Measurements from ENCODE around the gene GPX4.
"Not testable (repeated sequence)": the region's sequence is repeated elsewhere in the genome, so short reads cannot be mapped to it uniquely, and the experiment has no call there.

Gene GPX4

GRCh38 chr19:1116726-1117581, 13.2 kb downstream of the GPX4 start:
- H3K4me3 ChIP-seq (ENCODE audit: low read length), result no peak overlapping the region
- TF ChIP-seq ZNF274 (IDR thresholded peaks at IDR 0.05; ENCODE audit: low read depth, low read length), result no peak

GRCh38 chr19:1117654-1118053, 13.9 kb downstream of the GPX4 start:
- no peak overlapping the region for H3K4me3 ChIP-seq (ENCODE audit: low read length)
- no peak for TF ChIP-seq ZNF274 (IDR thresholded peaks at IDR 0.05; ENCODE audit: low read depth, low read length)

- TF ChIP-seq ZNF274 (IDR thresholded peaks at IDR 0.05; ENCODE audit: low read depth, low read length), result no peak
- H3K4me3 ChIP-seq (ENCODE audit: low read length), result no peak overlapping the region
These were observed 15.2 kb downstream of the GPX4 start for GRCh38 chr19:1118999-1119398.

DNA sequence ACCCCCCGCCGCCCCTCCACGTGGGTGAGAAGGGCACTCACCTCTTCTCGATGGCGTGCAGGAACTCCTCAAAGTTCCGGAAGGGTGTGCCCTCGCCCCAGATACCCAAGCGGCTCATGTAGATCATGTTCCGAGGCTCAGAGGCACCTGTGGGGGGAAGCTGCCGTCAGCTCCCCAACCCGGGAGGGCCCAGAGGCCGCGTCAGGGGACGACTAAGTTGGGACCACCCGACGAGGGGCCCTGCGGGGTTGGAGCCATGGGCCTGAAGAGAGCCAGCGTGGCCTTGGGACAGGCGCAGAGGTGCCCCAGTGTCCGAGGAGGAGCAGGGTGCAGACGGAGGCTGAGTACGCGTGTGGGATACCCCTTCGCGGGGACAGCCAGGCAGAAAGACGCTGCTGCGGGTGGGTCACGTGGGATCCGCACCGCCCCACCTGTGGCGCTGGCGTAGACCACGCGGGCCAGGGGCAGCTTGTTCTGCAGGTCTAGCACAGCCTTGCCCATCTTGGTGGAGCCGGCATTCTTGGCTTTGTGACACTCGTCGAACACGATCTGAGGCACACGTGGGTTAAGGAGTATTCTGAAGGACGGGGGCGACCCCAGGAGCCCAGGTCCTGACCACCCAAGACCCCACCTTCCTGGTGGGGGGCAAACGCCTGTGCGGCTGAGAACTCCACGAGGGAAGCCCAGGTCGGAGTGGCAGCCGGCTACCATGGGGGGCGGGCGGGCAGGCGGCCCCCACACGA, 15.9 kb downstream of the GPX4 start:
- TF ChIP-seq ZNF274 (IDR thresholded peaks at IDR 0.05; ENCODE audit: low read depth, low read length), result no peak
- H3K4me3 ChIP-seq (ENCODE audit: low read length), result no peak overlapping the region

DNA sequence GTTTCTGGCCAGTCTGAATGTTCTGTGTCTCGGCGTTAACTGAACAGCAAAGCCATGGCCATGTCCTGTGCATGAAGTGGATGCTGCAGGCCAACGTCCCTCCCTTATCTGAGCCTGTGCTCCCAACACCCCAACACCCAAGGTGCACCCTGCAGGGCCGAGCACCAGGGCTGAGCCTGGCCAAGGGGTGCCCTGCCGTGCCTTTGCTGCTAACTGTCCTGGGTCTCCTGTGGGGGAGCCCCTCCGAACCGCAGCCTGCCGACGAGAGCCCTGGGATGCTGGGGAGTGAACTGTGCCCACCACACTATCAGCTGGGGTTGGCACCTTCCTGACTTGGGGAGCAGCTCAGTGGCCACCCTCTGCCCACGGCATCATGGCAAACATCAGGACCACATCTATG, 17.6 kb downstream of the GPX4 start:
- no peak for TF ChIP-seq ZNF274 (IDR thresholded peaks at IDR 0.05; ENCODE audit: low read depth, low read length)

GRCh38 chr19:1122021-1122971, 18.5 kb downstream of the GPX4 start:
- H3K4me3 ChIP-seq (ENCODE audit: low read length), result no peak overlapping the region
- TF ChIP-seq ZNF274 (IDR thresholded peaks at IDR 0.05; ENCODE audit: low read depth, low read length), result no peak

More for the DNA sequence above, 17.6 kb downstream of the GPX4 start:
- no peak overlapping the region for H3K4me3 ChIP-seq (ENCODE audit: low read length)

DNA sequence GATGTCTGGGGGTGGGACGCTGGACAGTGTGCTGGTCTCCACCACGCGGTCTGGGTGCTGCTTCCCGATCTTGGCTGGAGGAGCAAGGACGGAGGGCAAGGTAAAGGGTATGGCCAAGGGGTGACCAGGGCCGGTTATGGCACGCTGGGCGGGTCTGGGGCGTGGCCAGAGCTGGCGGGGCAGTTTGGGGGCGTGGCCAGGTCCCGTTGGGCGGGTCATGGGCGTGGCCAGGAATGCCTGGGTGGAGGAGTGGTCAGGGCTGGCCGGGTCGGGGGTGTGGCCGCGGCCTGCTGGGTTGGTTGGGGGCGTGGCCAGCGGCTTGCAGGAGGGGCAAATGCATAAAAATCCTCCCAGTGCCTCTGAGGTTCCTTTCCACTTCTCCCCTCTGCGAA, 19.2 kb downstream of the GPX4 start:
- TF ChIP-seq ZNF274 (IDR thresholded peaks at IDR 0.05; ENCODE audit: low read depth, low read length), result no peak
- no peak overlapping the region for H3K4me3 ChIP-seq (ENCODE audit: low read length)

GRCh38 chr19:1123381-1123780, 19.6 kb downstream of the GPX4 start:
- H3K4me3 ChIP-seq (ENCODE audit: low read length), result no peak overlapping the region
- no peak for TF ChIP-seq ZNF274 (IDR thresholded peaks at IDR 0.05; ENCODE audit: low read depth, low read length)

GRCh38 chr19:1123885-1124677, 20.3 kb downstream of the GPX4 start:
- H3K4me3 ChIP-seq (ENCODE audit: low read length), result no peak overlapping the region
- TF ChIP-seq ZNF274 (IDR thresholded peaks at IDR 0.05; ENCODE audit: low read depth, low read length), result no peak

GRCh38 chr19:1125601-1126467, 22.0 kb downstream of the GPX4 start:
- H3K4me3 ChIP-seq (ENCODE audit: low read length), result no peak overlapping the region
- no peak for TF ChIP-seq ZNF274 (IDR thresholded peaks at IDR 0.05; ENCODE audit: low read depth, low read length)

DNA sequence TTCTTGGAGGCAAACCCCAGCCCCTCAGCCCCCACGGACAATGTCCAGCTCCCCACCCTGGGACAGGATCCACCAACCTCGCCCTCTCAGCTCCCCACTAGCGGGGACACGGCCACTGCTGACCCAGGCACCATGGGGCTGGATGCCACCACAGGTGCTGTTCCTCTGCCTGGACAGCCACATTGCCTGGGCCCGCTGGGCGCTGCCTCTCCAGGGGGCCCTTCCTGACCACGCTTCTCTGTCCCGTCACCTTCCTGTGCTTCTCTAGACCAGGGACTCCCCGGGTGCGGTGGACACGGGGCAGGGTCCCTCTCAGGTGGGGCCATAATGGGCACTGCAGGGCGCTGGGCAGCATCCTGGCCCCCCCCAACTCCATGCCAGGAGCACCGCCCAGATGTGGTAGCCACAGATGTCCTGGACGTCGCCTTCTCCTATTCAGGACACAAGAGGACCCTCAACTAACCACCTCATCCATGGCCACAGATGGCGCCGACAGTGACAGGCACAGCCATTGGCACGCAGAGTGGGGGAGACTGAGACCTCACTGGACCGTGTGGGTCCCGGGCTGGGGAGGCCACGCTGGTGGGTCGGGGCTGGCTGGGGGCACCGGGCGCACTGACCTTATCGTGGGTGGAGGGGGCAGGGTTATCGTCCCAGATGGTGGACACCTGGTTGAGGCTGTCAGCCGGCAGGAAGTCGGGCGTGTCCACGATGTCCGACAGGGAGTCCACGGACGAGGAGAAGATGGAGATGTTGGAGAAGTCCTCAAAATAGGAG, 23.4 kb downstream of the GPX4 start:
- H3K4me3 ChIP-seq (ENCODE audit: low read length), result no peak overlapping the region
- no peak for TF ChIP-seq ZNF274 (IDR thresholded peaks at IDR 0.05; ENCODE audit: low read depth, low read length)

DNA sequence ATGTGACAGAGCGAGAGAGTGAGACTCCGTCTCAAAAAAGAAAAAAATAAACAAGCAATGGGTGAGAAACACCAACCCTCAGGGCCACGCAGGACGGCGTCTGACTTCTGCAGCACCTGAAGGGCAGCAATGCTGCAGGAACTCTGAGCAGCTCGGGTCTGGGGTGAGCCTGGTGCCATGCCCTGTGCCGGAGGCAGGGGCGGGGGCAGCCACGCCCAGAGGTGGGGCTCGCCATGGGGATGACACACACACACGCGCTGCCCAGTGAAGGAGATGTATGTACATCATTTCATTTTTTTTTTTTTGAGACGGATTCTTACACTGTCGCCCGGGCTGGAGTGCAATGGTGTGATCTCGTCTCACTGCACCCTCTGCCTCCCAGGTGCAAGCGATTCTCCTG, 24.3 kb downstream of the GPX4 start:
- no peak for TF ChIP-seq ZNF274 (IDR thresholded peaks at IDR 0.05; ENCODE audit: low read depth, low read length)
- H3K4me3 ChIP-seq (ENCODE audit: low read length), result no peak overlapping the region

GRCh38 chr19:1129084-1129483, 25.3 kb downstream of the GPX4 start:
- not testable (repeated sequence) for H3K4me3 ChIP-seq (ENCODE audit: low read length)

All from GM08714 (cell line).